OCI-LY3 (cell line): Measurements from ENCODE around the gene TMEM167A.

Source experiments
- H2AFZ ChIP-seq: fragments of 200-600, 300-600 bp; shearing (Covaris generic); 2 replicates; pipeline ENCODE4 v1.6.0; 2014; ENCODE audit warnings: antibody characterized with exemption, low read depth, low read length
- H3K27ac ChIP-seq: fragments of 200-600, 300-600 bp; sonication (generic); 2 replicates; pipeline ENCODE4 v1.5.1; 2014; ENCODE audit warnings: mild to moderate bottlenecking, low read length, moderate library complexity, mixed read lengths
- H3K27me3 ChIP-seq: fragments of 200-600, 300-600 bp; sonication (generic); 2 replicates; pipeline ENCODE4 v1.6.1; 2014; ENCODE audit warnings: low read depth, low read length, mixed read lengths
- H3K36me3 ChIP-seq: fragments of 200-600, 300-600 bp; sonication (generic); replicated peaks from 2 replicates; pipeline ENCODE3; 2014; ENCODE audit warnings: low read depth, low read length, mixed read lengths
- H3K4me1 ChIP-seq: fragments of 300-600, 200-600 bp; sonication (generic); 2 replicates; pipeline ENCODE4 v1.6.1; 2014; ENCODE audit warnings: low read length, mixed read lengths
- H3K4me2 ChIP-seq: fragments of 200-600, 300-600 bp; sonication (generic); 2 replicates; pipeline ENCODE4 v1.6.1; 2014; ENCODE audit warnings: low read length, mixed read lengths
- H3K4me3 ChIP-seq: fragments of 300-600, 200-600 bp; sonication (generic); 2 replicates; pipeline ENCODE4 v1.5.1; 2014; ENCODE audit warnings: antibody characterized with exemption, mild to moderate bottlenecking, low read length, moderate library complexity
- H3K79me2 ChIP-seq: fragments of 300-600, 200-600 bp; shearing (Covaris generic); 2 replicates; pipeline ENCODE4 v1.6.1; 2014; ENCODE audit warnings: mild to moderate bottlenecking, low read length, mixed read lengths
- H3K9ac ChIP-seq: fragments of 300-600, 200-600 bp; shearing (Covaris generic); 2 replicates; pipeline ENCODE4 v1.6.0; 2014; ENCODE audit warnings: mild to moderate bottlenecking, low read length, moderate library complexity
- H3K9me3 ChIP-seq: fragments of 200-600, 300-600 bp; shearing (Covaris generic); 2 replicates; pipeline ENCODE4 v1.6.1; 2014; ENCODE audit warnings: low read length, mixed read lengths; ENCODE audit not compliant: insufficient read depth
- H4K20me1 ChIP-seq: fragments of 200-600, 300-600 bp; sonication (generic); 2 replicates; pipeline ENCODE4 v1.6.1; 2016; ENCODE audit warnings: low read length, mixed read lengths; ENCODE audit not compliant: insufficient read depth
- EZH2phosphoT487 ChIP-seq: fragments of 200-600 bp; shearing (Covaris generic); IDR thresholded peaks from 2 replicates; pipeline ENCODE4 v1.6.1; 2018; ENCODE audit warnings: antibody characterized with exemption, mixed run types, low read depth
- TF ChIP-seq, protein P1 (sequence below): fragments of 200-600, 300-600 bp; sonication (generic); IDR thresholded peaks from 2 replicates; pipeline ENCODE4 v1.5.1; 2014; ENCODE audit warnings: antibody characterized with exemption, low read length, low read depth

Gene TMEM167A

DNA sequence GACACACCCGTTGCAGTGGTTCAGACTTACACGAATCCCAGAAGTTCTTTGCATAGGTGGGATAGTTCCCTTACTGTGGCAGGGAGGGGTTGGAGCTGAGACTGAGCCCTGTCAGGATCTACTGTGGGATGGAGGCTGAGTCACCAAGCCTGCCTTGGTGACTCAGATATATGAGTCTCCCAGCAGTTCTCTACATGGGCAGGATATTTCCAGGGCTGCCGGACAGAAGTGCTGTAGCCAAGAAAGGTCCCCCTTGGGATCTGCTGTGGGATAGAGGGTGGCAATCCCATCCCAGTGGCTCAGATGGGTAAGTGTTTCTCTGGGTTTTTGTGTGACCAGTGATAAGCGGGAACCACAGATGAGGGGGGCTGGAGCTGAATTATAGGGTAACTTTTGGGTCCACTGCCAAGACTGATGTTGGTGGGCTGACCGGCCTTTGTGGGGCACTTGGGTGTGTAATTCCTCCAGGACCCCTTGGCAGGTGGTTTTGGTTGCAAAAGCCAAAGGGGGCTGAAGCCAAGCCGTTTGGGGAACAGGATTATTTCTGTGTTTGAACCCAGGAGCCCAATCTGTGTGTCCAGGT lies 18.9 kb upstream of the TMEM167A start:
- Histone ChIP-seq H2AFZ (no peak overlapping the region), H3K27ac (no peak overlapping the region), H3K4me2 (no peak overlapping the region), H3K4me1 (no peaks in the 10 kb centered on the region; the same call in 1 of the 2 replicates), H3K36me3 (peaks cover 5% of the 10 kb centered on the region), H3K9ac (no peak overlapping the region), H3K4me3 (no peak overlapping the region), H4K20me1 (no peaks in the 10 kb centered on the region), H3K79me2 (no peaks in the 10 kb centered on the region), H3K27me3 (no peaks in the 10 kb centered on the region), H3K9me3 (peaks cover 7% of the 10 kb centered on the region; the same call in 1 of the 2 replicates)
- TF ChIP-seq, protein P1, sequence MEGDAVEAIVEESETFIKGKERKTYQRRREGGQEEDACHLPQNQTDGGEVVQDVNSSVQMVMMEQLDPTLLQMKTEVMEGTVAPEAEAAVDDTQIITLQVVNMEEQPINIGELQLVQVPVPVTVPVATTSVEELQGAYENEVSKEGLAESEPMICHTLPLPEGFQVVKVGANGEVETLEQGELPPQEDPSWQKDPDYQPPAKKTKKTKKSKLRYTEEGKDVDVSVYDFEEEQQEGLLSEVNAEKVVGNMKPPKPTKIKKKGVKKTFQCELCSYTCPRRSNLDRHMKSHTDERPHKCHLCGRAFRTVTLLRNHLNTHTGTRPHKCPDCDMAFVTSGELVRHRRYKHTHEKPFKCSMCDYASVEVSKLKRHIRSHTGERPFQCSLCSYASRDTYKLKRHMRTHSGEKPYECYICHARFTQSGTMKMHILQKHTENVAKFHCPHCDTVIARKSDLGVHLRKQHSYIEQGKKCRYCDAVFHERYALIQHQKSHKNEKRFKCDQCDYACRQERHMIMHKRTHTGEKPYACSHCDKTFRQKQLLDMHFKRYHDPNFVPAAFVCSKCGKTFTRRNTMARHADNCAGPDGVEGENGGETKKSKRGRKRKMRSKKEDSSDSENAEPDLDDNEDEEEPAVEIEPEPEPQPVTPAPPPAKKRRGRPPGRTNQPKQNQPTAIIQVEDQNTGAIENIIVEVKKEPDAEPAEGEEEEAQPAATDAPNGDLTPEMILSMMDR: no peak
- TF ChIP-seq EZH2phosphoT487: no peak

DNA sequence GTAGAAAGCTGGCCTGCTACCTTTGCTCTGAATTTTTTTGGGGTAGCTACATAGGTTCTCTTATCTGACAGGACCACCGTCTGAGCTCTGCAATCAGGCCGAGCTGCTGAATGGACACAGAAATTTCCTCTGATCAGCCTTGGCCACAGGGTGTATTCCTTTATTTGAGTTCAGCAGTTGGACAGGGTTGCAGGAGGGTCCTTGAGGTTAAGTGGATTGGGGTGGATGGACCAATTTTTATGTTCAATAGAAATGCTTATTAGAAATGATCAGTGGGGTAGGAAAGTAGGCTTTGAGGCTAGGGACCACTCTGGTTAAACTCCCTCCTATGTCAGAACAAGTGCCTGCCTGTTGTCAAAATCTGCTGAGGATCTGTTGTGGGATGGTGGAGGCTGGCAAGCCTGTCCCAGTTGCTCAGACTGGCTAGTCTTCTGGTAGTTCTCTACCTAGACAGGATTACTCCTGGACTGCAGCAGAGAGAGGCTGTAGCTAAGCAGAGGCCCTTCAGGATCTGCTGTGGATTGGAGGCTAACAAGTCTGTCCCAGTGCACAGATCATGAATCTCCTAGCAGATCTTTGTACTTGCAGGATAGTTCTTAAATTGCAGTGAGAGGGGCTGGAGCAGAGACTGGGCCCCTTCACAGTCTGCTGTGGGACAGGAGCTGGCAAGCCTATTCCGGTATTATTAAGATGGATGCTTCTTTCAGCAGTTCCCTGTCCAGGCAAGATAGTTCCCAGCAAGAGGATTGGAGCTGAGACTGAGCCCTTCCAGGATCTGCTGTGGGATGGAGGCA lies 18.2 kb upstream of the TMEM167A start:
- Histone ChIP-seq H3K9me3 (peaks cover 7% of the 10 kb centered on the region; the same call in 1 of the 2 replicates), H3K27me3 (no peaks in the 10 kb centered on the region), H3K4me2 (no peak overlapping the region), H3K4me1 (no peaks in the 10 kb centered on the region; the same call in 1 of the 2 replicates), H3K9ac (no peak overlapping the region), H3K4me3 (no peak overlapping the region), H2AFZ (no peak overlapping the region), H3K79me2 (no peaks in the 10 kb centered on the region), H4K20me1 (no peaks in the 10 kb centered on the region), H3K27ac (no peak overlapping the region), H3K36me3 (peaks cover 5% of the 10 kb centered on the region)
- TF ChIP-seq, protein P1: no peak
- no peak for TF ChIP-seq EZH2phosphoT487

DNA sequence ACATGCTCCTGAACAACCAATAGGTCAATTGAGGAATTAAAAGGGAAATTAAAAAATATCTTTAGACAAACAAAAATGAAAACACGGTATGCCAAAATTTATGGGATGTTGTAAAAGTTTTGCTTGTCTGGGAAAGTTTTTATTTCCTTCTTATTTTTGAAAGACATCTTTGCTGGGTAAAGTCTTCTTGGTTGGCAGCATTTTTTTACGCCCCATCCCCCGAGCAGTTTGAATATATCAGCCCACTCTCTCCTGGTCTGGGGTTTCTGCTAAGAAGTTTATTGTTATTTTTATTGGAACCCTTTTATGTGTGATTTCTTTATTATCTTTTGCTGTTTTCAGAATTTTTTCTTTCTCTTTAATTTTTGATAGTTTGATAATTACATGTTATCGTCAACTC lies 16.5 kb upstream of the TMEM167A start:
- H4K20me1 ChIP-seq: no peaks in the 10 kb centered on the region
- no peak overlapping the region for H3K27ac ChIP-seq
- no peak overlapping the region for H3K4me2 ChIP-seq
- no peaks in the 10 kb centered on the region for H3K27me3 ChIP-seq
- peaks cover 5% of the 10 kb centered on the region for H3K36me3 ChIP-seq
- TF ChIP-seq, protein P1: no peak
- TF ChIP-seq EZH2phosphoT487: no peak
- H3K79me2 ChIP-seq: no peaks in the 10 kb centered on the region
- no peak overlapping the region for H3K4me3 ChIP-seq
- no peak overlapping the region for H2AFZ ChIP-seq
- H3K9me3 ChIP-seq: peaks cover 7% of the 10 kb centered on the region; the same call in 1 of the 2 replicates
- no peaks in the 10 kb centered on the region; the same call in 1 of the 2 replicates for H3K4me1 ChIP-seq
- H3K9ac ChIP-seq: no peak overlapping the region

DNA sequence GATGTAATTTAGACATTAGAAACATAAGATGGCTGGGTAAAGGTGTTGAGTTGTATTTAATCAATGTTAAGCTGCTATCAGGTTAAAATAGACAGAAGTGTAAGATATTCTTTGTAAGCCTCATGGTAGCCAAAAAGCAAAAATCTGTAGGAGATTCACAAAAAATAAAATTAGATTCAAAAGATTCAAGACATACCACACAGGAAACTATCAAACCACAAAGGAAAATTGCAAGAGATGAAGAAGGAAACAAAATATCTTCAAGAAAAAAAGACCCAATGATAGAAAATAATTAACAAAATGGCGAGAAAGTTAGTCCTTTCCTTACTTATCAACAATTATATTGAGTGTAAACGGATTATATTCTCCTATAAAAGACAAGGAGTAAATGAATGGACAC lies 15.4 kb upstream of the TMEM167A start:
- Histone ChIP-seq H3K4me2 (no peak overlapping the region), H3K9ac (no peak overlapping the region), H3K27ac (no peak overlapping the region), H3K36me3 (peaks cover 5% of the 10 kb centered on the region), H4K20me1 (no peaks in the 10 kb centered on the region), H3K9me3 (peaks cover 7% of the 10 kb centered on the region; the same call in 1 of the 2 replicates), H3K27me3 (no peaks in the 10 kb centered on the region), H2AFZ (no peak overlapping the region), H3K4me1 (no peaks in the 10 kb centered on the region; the same call in 1 of the 2 replicates), H3K4me3 (no peak overlapping the region), H3K79me2 (no peaks in the 10 kb centered on the region)
- TF ChIP-seq EZH2phosphoT487: no peak
- TF ChIP-seq, protein P1: no peak
